GM18909 (cell line): ENCODE results near the gene DNAH2.
"Not testable (repeated sequence)": the region's sequence is repeated elsewhere in the genome, so short reads cannot be mapped to it uniquely, and the experiment has no call there.

ENCODE experiments used
- ATAC-seq: cut with Tn5 transposase; IDR thresholded peaks from one replicate; pipeline ENCODE4 v1.9.1; 2021; ENCODE audit warnings: mild to moderate bottlenecking; ENCODE audit not compliant: unreplicated experiment, poor library complexity

The DNAH2 gene

GRCh38 chr17:7769854-7770253 is 52.3 kb downstream of the DNAH2 start:
- no peak for ATAC-seq

DNA sequence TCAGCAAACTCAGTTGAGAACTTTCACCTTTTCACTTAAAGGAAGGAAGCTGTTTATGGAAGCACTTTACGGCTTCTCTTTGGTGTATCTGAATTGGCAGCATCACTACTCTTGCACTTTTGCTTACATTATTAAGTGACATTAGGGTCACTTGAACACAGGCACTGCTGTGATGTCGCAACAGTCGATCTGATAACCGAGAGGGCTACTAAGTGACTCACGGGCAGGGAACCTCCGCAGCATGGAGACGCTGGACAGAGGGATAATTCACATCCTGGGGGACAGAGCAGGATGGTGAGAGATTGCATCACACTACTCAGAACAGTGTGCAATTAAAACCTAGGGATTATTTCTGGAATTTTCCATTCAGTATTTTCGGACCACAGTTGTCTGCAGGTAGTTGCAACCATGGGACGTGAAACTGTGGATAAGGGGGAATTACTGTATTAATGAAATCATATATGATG is 56.5 kb downstream of the DNAH2 start:
- ATAC-seq = no peak

- no peak for ATAC-seq
Measured at GRCh38 chr17:7775051-7775450, 57.5 kb downstream of the DNAH2 start.

GRCh38 chr17:7777017-7777416 is 59.5 kb downstream of the DNAH2 start:
- no peak for ATAC-seq

- no peak for ATAC-seq
Measured at GRCh38 chr17:7780736-7781135, 63.2 kb downstream of the DNAH2 start.

GRCh38 chr17:7781429-7781828 is 63.9 kb downstream of the DNAH2 start:
- ATAC-seq = no peak

DNA sequence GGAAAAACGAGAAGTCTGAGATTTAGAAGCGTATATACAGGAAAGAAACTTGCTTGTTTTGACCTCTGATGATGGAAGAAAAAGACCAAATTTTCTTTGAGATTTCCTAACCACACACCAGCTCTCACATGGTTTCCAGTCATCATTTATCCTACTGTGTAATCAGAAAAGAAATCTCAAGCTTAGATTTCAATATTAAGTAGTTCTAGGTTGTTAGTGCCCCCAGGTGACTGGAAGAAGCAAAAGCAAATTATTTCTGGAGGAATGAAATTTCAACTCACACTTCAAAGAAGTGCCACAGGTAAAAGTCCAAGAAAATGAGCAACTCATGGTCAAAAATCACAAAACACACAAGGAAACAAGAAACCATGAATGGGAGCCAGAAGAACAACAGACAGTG is 64.7 kb downstream of the DNAH2 start:
- no peak for ATAC-seq

DNA sequence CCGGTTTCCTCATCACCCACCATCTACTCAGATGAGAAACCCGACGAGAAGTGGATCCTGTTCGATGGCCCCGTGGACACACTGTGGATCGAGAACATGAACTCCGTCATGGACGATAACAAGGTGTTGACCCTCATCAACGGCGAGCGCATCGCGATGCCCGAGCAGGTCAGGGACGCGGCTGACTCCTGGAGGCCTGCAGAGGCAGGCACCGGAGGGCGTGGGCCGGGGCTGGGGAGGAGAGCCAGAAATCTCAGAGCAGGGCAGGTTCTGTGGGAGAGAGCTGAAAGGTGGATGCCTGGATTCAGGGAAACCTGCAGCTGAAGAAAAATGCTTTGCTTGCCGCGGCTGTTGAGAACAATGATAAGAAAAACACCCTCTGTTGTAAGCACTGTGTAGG is 69.3 kb downstream of the DNAH2 start:
- no peak for ATAC-seq

GRCh38 chr17:7789131-7789530 is 71.6 kb downstream of the DNAH2 start:
- ATAC-seq = no peak

GRCh38 chr17:7790150-7790549 is 72.6 kb downstream of the DNAH2 start:
- ATAC-seq = no peak

DNA sequence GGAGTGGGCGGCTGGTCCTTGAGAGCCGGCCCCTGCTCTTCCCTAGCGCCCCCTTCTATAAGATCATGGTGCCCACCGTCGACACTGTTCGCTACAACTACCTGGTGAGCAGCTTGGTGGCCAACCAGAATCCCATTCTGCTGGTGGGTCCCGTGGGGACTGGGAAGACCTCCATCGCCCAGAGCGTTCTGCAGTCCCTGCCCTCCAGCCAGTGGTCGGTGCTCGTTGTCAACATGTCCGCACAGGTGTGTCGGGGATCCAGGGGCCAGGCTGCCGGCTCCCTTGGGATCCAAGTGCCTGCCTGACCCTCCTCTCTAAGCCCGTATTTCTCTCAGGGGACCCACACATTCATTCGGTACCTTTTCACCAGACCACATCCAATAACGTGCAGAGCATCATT is 75.1 kb downstream of the DNAH2 start:
- ATAC-seq = no peak

- ATAC-seq = no peak
Measured at GRCh38 chr17:7794075-7794663, 76.6 kb downstream of the DNAH2 start.

DNA sequence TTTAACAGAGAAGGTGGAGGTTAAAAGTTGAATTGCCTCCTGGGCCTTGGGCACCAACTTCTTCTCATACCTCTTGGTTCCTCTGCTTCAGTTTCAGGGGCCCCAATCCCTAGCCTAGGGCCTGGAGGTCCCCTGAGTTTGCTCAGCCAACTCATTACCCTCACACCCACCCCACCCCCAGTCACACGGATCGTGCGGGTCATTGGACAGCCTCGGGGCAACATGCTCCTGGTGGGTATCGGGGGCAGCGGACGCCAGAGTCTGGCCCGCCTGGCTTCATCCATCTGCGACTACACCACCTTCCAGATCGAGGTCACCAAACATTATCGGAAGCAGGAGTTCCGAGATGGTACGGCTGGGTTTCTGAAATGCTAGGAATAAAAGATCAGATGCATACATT is 80.4 kb downstream of the DNAH2 start:
- ATAC-seq = no peak

- ATAC-seq = no peak
Measured at GRCh38 chr17:7798839-7799238, 81.3 kb downstream of the DNAH2 start.

- no peak for ATAC-seq
Measured at GRCh38 chr17:7803981-7804380, 86.4 kb downstream of the DNAH2 start.

DNA sequence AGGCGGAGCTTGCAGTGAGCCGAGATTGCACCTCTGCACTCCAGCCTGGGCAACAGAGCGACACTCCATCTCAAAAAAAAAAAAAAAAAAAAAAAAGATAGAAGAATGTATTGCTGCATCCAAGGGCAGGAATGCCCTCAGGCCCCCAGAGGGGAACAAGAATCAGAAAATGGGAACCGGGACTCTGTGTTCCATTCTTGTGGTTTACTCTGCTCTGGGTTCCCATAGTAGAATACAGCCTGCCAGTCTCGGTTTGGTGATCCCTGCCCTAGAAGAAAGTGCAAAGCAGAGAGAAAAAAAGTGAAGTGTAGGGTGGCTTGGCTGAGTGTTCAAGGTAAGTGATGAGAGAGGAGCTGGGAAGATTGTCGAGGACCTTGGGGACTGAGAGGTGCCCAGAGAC is 89.0 kb downstream of the DNAH2 start:
- ATAC-seq = no peak

GRCh38 chr17:7807206-7807605 is 89.7 kb downstream of the DNAH2 start:
- ATAC-seq = no peak

DNA sequence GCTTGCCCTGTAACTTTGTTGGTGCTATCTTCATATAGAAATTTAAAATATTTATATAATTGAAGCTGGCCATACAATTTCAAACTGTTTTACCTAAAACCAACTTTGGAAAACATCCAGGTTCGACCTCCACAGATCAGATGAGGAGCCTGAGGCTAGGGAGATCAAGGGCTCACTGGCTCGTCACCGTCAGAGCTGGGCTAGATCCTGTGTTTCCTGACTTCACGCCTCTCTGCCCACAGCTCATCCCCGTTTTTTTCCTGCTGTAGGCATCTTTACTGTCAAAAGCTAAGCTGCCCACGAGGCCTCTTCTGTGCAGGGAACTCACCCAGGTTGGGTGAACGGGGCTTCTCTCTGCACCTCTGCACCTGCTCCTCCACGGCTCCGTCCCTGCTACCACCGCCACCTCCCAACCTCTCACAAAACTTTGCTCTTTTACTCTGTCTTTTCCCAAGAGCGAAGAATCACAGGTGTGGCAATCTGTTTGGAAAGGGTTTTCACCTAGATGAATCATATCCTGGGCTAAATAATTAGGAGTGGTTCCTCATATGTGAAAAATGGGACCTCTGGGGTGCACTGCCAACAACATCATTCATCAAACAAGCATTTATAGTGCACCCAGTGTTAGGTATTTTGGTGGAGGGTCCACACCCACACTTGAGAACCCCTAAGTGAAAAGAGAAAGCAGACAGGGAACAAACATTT is 91.7 kb downstream of the DNAH2 start:
- ATAC-seq = no peak

GRCh38 chr17:7809791-7810343 is 92.3 kb downstream of the DNAH2 start:
- not testable (repeated sequence) for ATAC-seq

DNA sequence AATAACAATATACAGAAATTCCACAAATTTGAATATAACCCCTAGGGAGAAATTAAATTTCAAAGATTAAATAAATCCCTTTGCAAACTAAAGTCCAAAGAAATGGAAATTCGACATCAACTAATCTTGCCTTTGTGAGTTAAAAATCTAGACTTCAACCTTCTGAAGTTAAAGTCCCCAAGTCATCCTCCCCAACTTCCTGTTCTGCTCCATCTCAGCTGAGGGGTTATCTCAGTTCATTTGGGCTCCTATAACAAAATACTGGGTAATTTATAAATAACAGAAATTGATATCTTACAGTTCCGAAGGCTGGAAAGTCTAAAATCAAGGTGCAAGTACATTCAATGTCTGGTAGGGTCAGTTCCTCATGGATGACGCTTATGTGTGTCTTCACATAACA is 93.7 kb downstream of the DNAH2 start:
- ATAC-seq = no peak

- ATAC-seq = no peak
Measured at GRCh38 chr17:7814969-7815368, 97.4 kb downstream of the DNAH2 start.
